Thoracic aorta (tissue), 2 donors: ENCODE measurements around the gene LRRC74B. TPM values are rescaled to one million over a fixed set of nuclear protein-coding genes. Genes with fewer than 3 reads are reported as not detected.

Experiments
- ATAC-seq: fragments of 150-250 bp; one replicate; pipeline ENCODE4 v1.8.0; 2017; ENCODE audit warnings: low read depth; ENCODE audit not compliant: insufficient number of reproducible peaks, low FRiP score
- DNase-seq: peaks from one replicate; pipeline ENCODE4 v3.0.0-alpha.2; 2020; ENCODE audit warnings: low spot score
- H3K27ac ChIP-seq, 2 donors: fragments of 200-600 bp; sonication (generic); 1 replicate in 1 of 2; 2 replicates in 1 of 2; pipeline ENCODE4 v1.5.1; 2016; ENCODE audit warnings: mild to moderate bottlenecking in 2 of 2, moderate library complexity in 2 of 2
- H3K27me3 ChIP-seq: fragments of 200-600 bp; sonication (generic); replicated peaks from 2 replicates; pipeline ENCODE4 v1.6.0; 2016; ENCODE audit warnings: mild to moderate bottlenecking; ENCODE audit not compliant: insufficient read depth
- H3K36me3 ChIP-seq: fragments of 200-600 bp; sonication (generic); one replicate; pipeline ENCODE4 v1.5.1; 2016
- H3K4me1 ChIP-seq, 2 donors: fragments of 200-600 bp; sonication (generic); 1 replicate in 1 of 2; 2 replicates in 1 of 2; pipeline versions ENCODE4 v1.5.1 to v1.6.0; 2016; ENCODE audit warnings: low read depth in 2 of 2, mild to moderate bottlenecking in 1 of 2; ENCODE audit not compliant: control insufficient read depth in 1 of 2
- H3K4me3 ChIP-seq: fragments of 200-600 bp; sonication (generic); 2 replicates; pipeline ENCODE4 v1.5.1; 2016; ENCODE audit warnings: mild to moderate bottlenecking
- H3K9me3 ChIP-seq: fragments of 200-600 bp; sonication (generic); 2 replicates; pipeline ENCODE4 v1.5.1; 2016
- CTCF ChIP-seq: fragments of 200-600 bp; sonication (generic); IDR thresholded peaks from one replicate; pipeline ENCODE4 v1.5.1; 2019; ENCODE audit warnings: antibody characterized with exemption
- total RNA-seq, 2 donors: library from RNA; depleted of rRNA; stranded (reverse); fragments of >200 nt; gene quantifications; one replicate each; pipeline versions ENCODE4 v1.1.0 to v1.2.3, GENCODE V29; 2016

The LRRC74B gene
- total RNA-seq, 2 donors from 2014 or later, result not detected

GRCh38 chr22:21012446-21013407 lies 33.0 kb upstream of the LRRC74B start:
- ATAC-seq (no peak), DNase-seq (no peak)
- H3K27me3 ChIP-seq, result no peaks in the 10 kb centered on the region
- peaks cover 15 to 26% of the 10 kb centered on the region in 2 donors for H3K4me1 ChIP-seq
- no peaks in the 10 kb centered on the region for H3K36me3 ChIP-seq
- H3K9me3 ChIP-seq, result no peaks in the 10 kb centered on the region
- no peak overlapping the region for H3K4me3 ChIP-seq
- no peak overlapping the region for H3K27ac ChIP-seq
- no peak for TF ChIP-seq CTCF

- Histone ChIP-seq H3K9me3 (no peaks in the 10 kb centered on the region), H3K27ac (peak overlapping the region in 1 of 2 donors; percentile 55), H3K4me3 (peak overlapping the region; percentile 72), H3K36me3 (no peaks in the 10 kb centered on the region), H3K4me1 (peaks cover 15 to 26% of the 10 kb centered on the region in 2 donors), H3K27me3 (no peaks in the 10 kb centered on the region)
- TF ChIP-seq CTCF, result no peak
- DNase-seq, result no peak
- no peak for ATAC-seq
These were observed 32.0 kb upstream of the LRRC74B start for GRCh38 chr22:21013657-21014201.

- Histone ChIP-seq H3K4me3 (peak overlapping the region; percentile 72), H3K27ac (peak overlapping the region in 1 of 2 donors; percentile 55), H3K36me3 (no peaks in the 10 kb centered on the region), H3K27me3 (no peaks in the 10 kb centered on the region), H3K4me1 (peaks cover 15 to 26% of the 10 kb centered on the region in 2 donors), H3K9me3 (no peaks in the 10 kb centered on the region)
- ATAC-seq (peak; percentile 64), DNase-seq (peak; percentile 42)
- TF ChIP-seq CTCF, result no peak
These were observed 31.5 kb upstream of the LRRC74B start for GRCh38 chr22:21014202-21014725.

GRCh38 chr22:21014726-21015465 lies 30.9 kb upstream of the LRRC74B start, which contains the start of gene P2RX6:
TSS of gene P2RX6 (plus strand) at chr22:21015165. CDS start at chr22:21015175, 10 bp downstream.
- Histone ChIP-seq H3K9me3 (no peaks in the 10 kb centered on the region), H3K36me3 (no peaks in the 10 kb centered on the region), H3K4me1 (peaks cover 15 to 26% of the 10 kb centered on the region in 2 donors), H3K4me3 (peak within 1 kb of the TSS; percentile 72), H3K27ac (peak within 1 kb of the TSS in 1 of 2 donors; percentile 55), H3K27me3 (no peaks in the 10 kb centered on the region)
- no peak for TF ChIP-seq CTCF
- DNase-seq (no peak), ATAC-seq (no peak)
